ENCODE data around the gene SSH3. TPM values are rescaled to one million over a fixed set of nuclear protein-coding genes. Genes with fewer than 3 reads are reported as not detected.
"Not testable (repeated sequence)": the region's sequence is repeated elsewhere in the genome, so short reads cannot be mapped to it uniquely, and the experiment has no call there.

The SSH3 gene
- total and polyA plus RNA-seq, 10 donors: 4.3 to 31.8 (median 19.7) TPM

DNA sequence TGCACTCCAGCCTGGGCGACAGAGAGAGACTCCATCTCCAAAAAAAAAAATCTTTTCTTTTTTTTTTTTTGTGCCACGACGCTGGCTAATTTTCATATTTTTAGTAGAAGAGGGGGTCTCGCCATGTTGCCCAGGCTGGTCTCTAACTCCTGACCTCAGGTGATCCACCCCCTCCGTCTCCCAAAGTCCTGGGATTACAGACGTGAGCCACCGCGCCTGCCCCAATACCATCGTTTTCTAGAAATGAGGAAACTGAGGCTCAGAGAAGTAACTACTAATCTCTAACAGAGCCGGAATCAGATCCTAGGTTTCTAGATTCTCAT, 13.5 kb downstream of the SSH3 start:
- H3K4me1 ChIP-seq: peaks cover 11 to 62% (median 34%) of the 10 kb centered on the region in 6 donors
- no peak for DNase-seq
- peaks cover 0 to 2% (median 0%) of the 10 kb centered on the region in 6 donors for H3K36me3 ChIP-seq
- no peaks in the 10 kb centered on the region for H3K9me3 ChIP-seq
- TF ChIP-seq POLR2AphosphoS5 (IDR thresholded peaks at IDR 0.05): no peak
- TF ChIP-seq CTCF (IDR thresholded peaks at IDR 0.05 in 8 of 11, conservative IDR thresholded peaks at IDR 0.05 in 3 of 11): no peak
- peak overlapping the region; percentile 84 to 97 (median 94) for H3K27ac ChIP-seq
- WGBS, 5 donors: 0 to 3% (median 0%) methylated on average over 9 to 10 of the region's 10 CpGs
- intact Hi-C loops (cut with DNase I; ENCODE audit: low total_unique reads): loop anchor here (2.0 kb wide), 1 partner anchor 54 kb away; no protein-coding TSS in a partner anchor
- peak overlapping the region; percentile 63 to 97 (median 92) for H3K4me3 ChIP-seq
- no peaks in the 10 kb centered on the region for H3K27me3 ChIP-seq (replicated peaks in 1 of 7)

DNA sequence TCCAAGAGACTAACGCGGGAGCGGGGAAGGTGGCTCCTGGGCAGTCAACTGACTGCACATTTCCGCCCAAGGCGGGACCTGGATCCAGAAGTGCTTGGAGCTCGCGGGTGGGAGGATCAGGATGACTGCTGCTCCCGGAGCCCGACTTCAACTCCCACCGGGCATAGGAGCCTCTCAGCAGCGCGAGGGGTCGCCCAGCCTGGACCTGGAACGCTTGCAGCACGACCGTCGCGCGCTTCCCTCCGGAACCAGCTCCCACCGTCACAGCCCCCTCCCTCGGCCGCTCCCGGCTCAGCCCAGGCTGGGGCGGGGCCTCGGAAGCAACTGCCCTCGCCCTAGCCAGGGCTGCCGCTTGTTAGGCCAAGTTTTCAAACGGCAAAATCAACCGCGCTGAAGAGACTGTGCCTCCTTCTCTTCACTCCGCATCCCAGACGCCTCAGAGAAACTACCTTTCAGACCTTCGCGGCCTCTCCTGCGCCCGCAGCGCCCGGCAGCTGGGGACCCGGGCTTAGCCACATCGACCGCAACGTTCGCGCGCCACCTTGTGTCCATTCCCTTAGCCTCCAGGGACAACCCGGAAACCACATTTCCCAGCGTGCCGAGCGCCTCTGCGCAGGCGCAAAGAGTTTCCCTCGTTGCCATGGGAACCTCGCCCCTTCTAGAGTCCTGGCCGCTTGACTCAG, 14.0 kb downstream of the SSH3 start:
- TF ChIP-seq POLR2AphosphoS5 (IDR thresholded peaks at IDR 0.05) (peak; percentile 81 to 90 (median 85)), POLR2A (IDR thresholded peaks at IDR 0.05) (peak in 2 of 3 donors; percentile 14 to 16), CTCF (IDR thresholded peaks at IDR 0.05 in 8 of 11, conservative IDR thresholded peaks at IDR 0.05 in 3 of 11) (peak; percentile 90 to 100 (median 99))
- no peaks in the 10 kb centered on the region for H3K9me3 ChIP-seq
- H3K4me1 ChIP-seq: peaks cover 11 to 57% (median 30%) of the 10 kb centered on the region in 6 donors
- WGBS, 5 donors: 0% methylated on average over 30 to 55 of the region's 55 CpGs
- H3K27me3 ChIP-seq (replicated peaks in 1 of 7): no peaks in the 10 kb centered on the region
- intact Hi-C loops (cut with DNase I; ENCODE audit: low total_unique reads): loop anchor here (2.0 kb wide), 1 partner anchor 55 kb away; no protein-coding TSS in a partner anchor
- peak; percentile 99 for DNase-seq
- H3K36me3 ChIP-seq: no peaks in the 10 kb centered on the region
- peak overlapping the region; percentile 63 to 97 (median 92) for H3K4me3 ChIP-seq
- H3K27ac ChIP-seq: peak overlapping the region; percentile 84 to 97 (median 94)

GRCh38 chr11:67317888-67318555, 14.7 kb downstream of the SSH3 start:
- H3K27ac ChIP-seq: peak overlapping the region; percentile 84 to 97 (median 94)
- H3K9me3 ChIP-seq: no peaks in the 10 kb centered on the region
- H3K27me3 ChIP-seq (replicated peaks in 1 of 7): no peaks in the 10 kb centered on the region
- DNase-seq: peak; percentile 91
- H3K4me3 ChIP-seq: peak overlapping the region; percentile 63 to 97 (median 92)
- no peaks in the 10 kb centered on the region for H3K36me3 ChIP-seq
- no peak for TF ChIP-seq POLR2AphosphoS5 (IDR thresholded peaks at IDR 0.05)
- no peak for TF ChIP-seq POLR2A (IDR thresholded peaks at IDR 0.05)
- TF ChIP-seq CTCF (IDR thresholded peaks at IDR 0.05 in 8 of 11, conservative IDR thresholded peaks at IDR 0.05 in 3 of 11): peak in 1 of 11 experiments; percentile 1
- H3K4me1 ChIP-seq: peaks cover 6 to 50% (median 27%) of the 10 kb centered on the region in 6 donors
- intact Hi-C loops (cut with DNase I; ENCODE audit: low total_unique reads): loop anchor here (2.0 kb wide), 1 partner anchor 55 kb away; no protein-coding TSS in a partner anchor
- 0 to 7% (median 1%) methylated on average over 5 to 53 of the region's 53 CpGs for WGBS, 5 donors

DNA sequence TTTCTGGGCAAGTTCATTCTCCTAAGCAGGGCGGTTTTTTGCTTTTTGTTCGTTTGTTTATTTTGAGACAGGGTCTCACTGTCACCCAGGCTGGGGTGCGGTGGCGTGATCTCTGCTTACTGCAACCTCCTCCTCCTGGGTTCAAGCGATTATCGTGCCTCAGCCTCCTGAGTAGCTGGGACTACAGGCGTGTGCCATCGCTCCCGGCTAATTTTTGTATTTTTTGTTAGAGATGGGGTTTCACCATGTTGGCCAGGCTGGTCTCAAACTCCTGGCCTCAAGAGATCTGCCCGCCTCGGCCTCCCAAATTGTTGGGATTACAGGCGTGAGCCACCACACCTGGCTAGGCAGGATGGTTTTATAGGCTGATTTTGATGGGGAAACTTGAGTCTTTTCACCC, 15.5 kb downstream of the SSH3 start:
- H3K27me3 ChIP-seq (replicated peaks in 1 of 7); H3K36me3 ChIP-seq; H3K9me3 ChIP-seq; H3K27ac ChIP-seq; DNase-seq; intact Hi-C loops (cut with DNase I; ENCODE audit: low total_unique reads): not testable (repeated sequence)
- WGBS, 5 donors: 92 to 97% (median 95%) methylated on average over 12 of the region's 12 CpGs
- peaks cover 5 to 43% (median 25%) of the 10 kb centered on the region in 6 donors for H3K4me1 ChIP-seq
- peak overlapping the region in 4 of 8 donors; percentile 81 to 97 (median 92) for H3K4me3 ChIP-seq

All from spleen (tissue), 11 donors.